Measurements from ENCODE around the gene MAP3K15.
"Not testable (repeated sequence)": the region's sequence is repeated elsewhere in the genome, so short reads cannot be mapped to it uniquely, and the experiment has no call there.

MAP3K15 gene

GRCh38 chrX:19541196-19541595 lies 25.9 kb upstream of the MAP3K15 start:
- Histone ChIP-seq H3K36me3 (ENCODE audit: control insufficient read depth, insufficient read depth, low read length) (peaks cover 34% of the 10 kb centered on the region), H3K4me3 (ENCODE audit: insufficient read depth, low read depth, low read length, poor library complexity, severe bottlenecking) (no peak overlapping the region), H3K27ac (ENCODE audit: insufficient read depth, low read length, poor library complexity, severe bottlenecking) (no peak overlapping the region), H3K27me3 (replicated peaks; ENCODE audit: control insufficient read depth, insufficient read depth, low read length, poor library complexity, severe bottlenecking) (no peaks in the 10 kb centered on the region), H3K9me3 (ENCODE audit: control insufficient read depth, low read length) (no peaks in the 10 kb centered on the region), H3K4me1 (ENCODE audit: control insufficient read depth, insufficient read depth, low read length, poor library complexity, severe bottlenecking) (no peaks in the 10 kb centered on the region)
- DNase-seq = no peak

- H3K27me3 ChIP-seq (replicated peaks; ENCODE audit: control insufficient read depth, insufficient read depth, low read length, poor library complexity, severe bottlenecking) = no peaks in the 10 kb centered on the region
- peaks cover 30% of the 10 kb centered on the region for H3K36me3 ChIP-seq (ENCODE audit: control insufficient read depth, insufficient read depth, low read length)
- no peak overlapping the region for H3K27ac ChIP-seq (ENCODE audit: insufficient read depth, low read length, poor library complexity, severe bottlenecking)
- no peaks in the 10 kb centered on the region for H3K9me3 ChIP-seq (ENCODE audit: control insufficient read depth, low read length)
- no peaks in the 10 kb centered on the region for H3K4me1 ChIP-seq (ENCODE audit: control insufficient read depth, insufficient read depth, low read length, poor library complexity, severe bottlenecking)
- H3K4me3 ChIP-seq (ENCODE audit: insufficient read depth, low read depth, low read length, poor library complexity, severe bottlenecking) = no peak overlapping the region
- DNase-seq = no peak
Observed at GRCh38 chrX:19540076-19540475, 24.8 kb upstream of the MAP3K15 start.

- Histone ChIP-seq H3K36me3 (ENCODE audit: control insufficient read depth, insufficient read depth, low read length) (peaks cover 30% of the 10 kb centered on the region), H3K27ac (ENCODE audit: insufficient read depth, low read length, poor library complexity, severe bottlenecking) (no peak overlapping the region), H3K27me3 (replicated peaks; ENCODE audit: control insufficient read depth, insufficient read depth, low read length, poor library complexity, severe bottlenecking) (no peaks in the 10 kb centered on the region), H3K4me3 (ENCODE audit: insufficient read depth, low read depth, low read length, poor library complexity, severe bottlenecking) (no peak overlapping the region), H3K9me3 (ENCODE audit: control insufficient read depth, low read length) (no peaks in the 10 kb centered on the region), H3K4me1 (ENCODE audit: control insufficient read depth, insufficient read depth, low read length, poor library complexity, severe bottlenecking) (no peaks in the 10 kb centered on the region)
- DNase-seq = no peak
Observed at GRCh38 chrX:19539665-19540064, 24.4 kb upstream of the MAP3K15 start.

- Histone ChIP-seq H3K36me3 (ENCODE audit: control insufficient read depth, insufficient read depth, low read length) (peaks cover 9% of the 10 kb centered on the region), H3K4me1 (ENCODE audit: control insufficient read depth, insufficient read depth, low read length, poor library complexity, severe bottlenecking) (no peaks in the 10 kb centered on the region), H3K27ac (ENCODE audit: insufficient read depth, low read length, poor library complexity, severe bottlenecking) (no peak overlapping the region), H3K27me3 (replicated peaks; ENCODE audit: control insufficient read depth, insufficient read depth, low read length, poor library complexity, severe bottlenecking) (no peaks in the 10 kb centered on the region), H3K9me3 (ENCODE audit: control insufficient read depth, low read length) (no peaks in the 10 kb centered on the region), H3K4me3 (ENCODE audit: insufficient read depth, low read depth, low read length, poor library complexity, severe bottlenecking) (no peak overlapping the region)
- no peak for DNase-seq
Observed at GRCh38 chrX:19535476-19535875, 20.2 kb upstream of the MAP3K15 start.

- no peaks in the 10 kb centered on the region for H3K4me1 ChIP-seq (ENCODE audit: control insufficient read depth, insufficient read depth, low read length, poor library complexity, severe bottlenecking)
- DNase-seq = no peak
- no peaks in the 10 kb centered on the region for H3K9me3 ChIP-seq (ENCODE audit: control insufficient read depth, low read length)
- no peaks in the 10 kb centered on the region for H3K36me3 ChIP-seq (ENCODE audit: control insufficient read depth, insufficient read depth, low read length)
- H3K27me3 ChIP-seq (replicated peaks; ENCODE audit: control insufficient read depth, insufficient read depth, low read length, poor library complexity, severe bottlenecking) = no peaks in the 10 kb centered on the region
- H3K4me3 ChIP-seq (ENCODE audit: insufficient read depth, low read depth, low read length, poor library complexity, severe bottlenecking) = no peak overlapping the region
- no peak overlapping the region for H3K27ac ChIP-seq (ENCODE audit: insufficient read depth, low read length, poor library complexity, severe bottlenecking)
Observed at GRCh38 chrX:19532709-19533108, 17.4 kb upstream of the MAP3K15 start.

- Histone ChIP-seq H3K4me3 (ENCODE audit: insufficient read depth, low read depth, low read length, poor library complexity, severe bottlenecking) (no peak overlapping the region), H3K36me3 (ENCODE audit: control insufficient read depth, insufficient read depth, low read length) (no peaks in the 10 kb centered on the region), H3K27ac (ENCODE audit: insufficient read depth, low read length, poor library complexity, severe bottlenecking) (no peak overlapping the region), H3K9me3 (ENCODE audit: control insufficient read depth, low read length) (no peaks in the 10 kb centered on the region), H3K4me1 (ENCODE audit: control insufficient read depth, insufficient read depth, low read length, poor library complexity, severe bottlenecking) (no peaks in the 10 kb centered on the region), H3K27me3 (replicated peaks; ENCODE audit: control insufficient read depth, insufficient read depth, low read length, poor library complexity, severe bottlenecking) (no peaks in the 10 kb centered on the region)
- no peak for DNase-seq
Observed at GRCh38 chrX:19517965-19518364, 2.7 kb upstream of the MAP3K15 start.

GRCh38 chrX:19515615-19516105 lies 352 bp upstream of the MAP3K15 start:
- no peak overlapping the region for H3K4me3 ChIP-seq (ENCODE audit: insufficient read depth, low read depth, low read length, poor library complexity, severe bottlenecking)
- no peak for DNase-seq
- H3K4me1 ChIP-seq (ENCODE audit: control insufficient read depth, insufficient read depth, low read length, poor library complexity, severe bottlenecking) = no peaks in the 10 kb centered on the region
- no peaks in the 10 kb centered on the region for H3K36me3 ChIP-seq (ENCODE audit: control insufficient read depth, insufficient read depth, low read length)
- H3K27ac ChIP-seq (ENCODE audit: insufficient read depth, low read length, poor library complexity, severe bottlenecking) = no peak overlapping the region
- no peaks in the 10 kb centered on the region for H3K27me3 ChIP-seq (replicated peaks; ENCODE audit: control insufficient read depth, insufficient read depth, low read length, poor library complexity, severe bottlenecking)
- no peaks in the 10 kb centered on the region for H3K9me3 ChIP-seq (ENCODE audit: control insufficient read depth, low read length)

- no peaks in the 10 kb centered on the region for H3K36me3 ChIP-seq (ENCODE audit: control insufficient read depth, insufficient read depth, low read length)
- no peaks in the 10 kb centered on the region for H3K27me3 ChIP-seq (replicated peaks; ENCODE audit: control insufficient read depth, insufficient read depth, low read length, poor library complexity, severe bottlenecking)
- H3K27ac ChIP-seq (ENCODE audit: insufficient read depth, low read length, poor library complexity, severe bottlenecking) = no peak overlapping the region
- H3K4me3 ChIP-seq (ENCODE audit: insufficient read depth, low read depth, low read length, poor library complexity, severe bottlenecking) = no peak overlapping the region
- DNase-seq = no peak
- H3K4me1 ChIP-seq (ENCODE audit: control insufficient read depth, insufficient read depth, low read length, poor library complexity, severe bottlenecking) = no peaks in the 10 kb centered on the region
- H3K9me3 ChIP-seq (ENCODE audit: control insufficient read depth, low read length) = no peaks in the 10 kb centered on the region
Observed at GRCh38 chrX:19513383-19513782, 1.9 kb downstream of the MAP3K15 start.

- H3K9me3 ChIP-seq (ENCODE audit: control insufficient read depth, low read length) = no peaks in the 10 kb centered on the region
- no peak overlapping the region for H3K27ac ChIP-seq (ENCODE audit: insufficient read depth, low read length, poor library complexity, severe bottlenecking)
- no peaks in the 10 kb centered on the region for H3K4me1 ChIP-seq (ENCODE audit: control insufficient read depth, insufficient read depth, low read length, poor library complexity, severe bottlenecking)
- no peak overlapping the region for H3K4me3 ChIP-seq (ENCODE audit: insufficient read depth, low read depth, low read length, poor library complexity, severe bottlenecking)
- no peak for DNase-seq
- H3K27me3 ChIP-seq (replicated peaks; ENCODE audit: control insufficient read depth, insufficient read depth, low read length, poor library complexity, severe bottlenecking) = no peaks in the 10 kb centered on the region
- no peaks in the 10 kb centered on the region for H3K36me3 ChIP-seq (ENCODE audit: control insufficient read depth, insufficient read depth, low read length)
Observed at GRCh38 chrX:19512961-19513360, 2.3 kb downstream of the MAP3K15 start.

- H3K4me3 ChIP-seq (ENCODE audit: insufficient read depth, low read depth, low read length, poor library complexity, severe bottlenecking) = no peak overlapping the region
- H3K4me1 ChIP-seq (ENCODE audit: control insufficient read depth, insufficient read depth, low read length, poor library complexity, severe bottlenecking) = no peaks in the 10 kb centered on the region
- H3K27ac ChIP-seq (ENCODE audit: insufficient read depth, low read length, poor library complexity, severe bottlenecking) = no peak overlapping the region
- no peak for DNase-seq
- no peaks in the 10 kb centered on the region for H3K9me3 ChIP-seq (ENCODE audit: control insufficient read depth, low read length)
- H3K36me3 ChIP-seq (ENCODE audit: control insufficient read depth, insufficient read depth, low read length) = no peaks in the 10 kb centered on the region
- H3K27me3 ChIP-seq (replicated peaks; ENCODE audit: control insufficient read depth, insufficient read depth, low read length, poor library complexity, severe bottlenecking) = no peaks in the 10 kb centered on the region
Observed at GRCh38 chrX:19512359-19512758, 2.9 kb downstream of the MAP3K15 start.

- not testable (repeated sequence) for H3K4me3 ChIP-seq (ENCODE audit: insufficient read depth, low read depth, low read length, poor library complexity, severe bottlenecking); H3K27me3 ChIP-seq (replicated peaks; ENCODE audit: control insufficient read depth, insufficient read depth, low read length, poor library complexity, severe bottlenecking); H3K36me3 ChIP-seq (ENCODE audit: control insufficient read depth, insufficient read depth, low read length); DNase-seq; H3K27ac ChIP-seq (ENCODE audit: insufficient read depth, low read length, poor library complexity, severe bottlenecking); H3K9me3 ChIP-seq (ENCODE audit: control insufficient read depth, low read length); H3K4me1 ChIP-seq (ENCODE audit: control insufficient read depth, insufficient read depth, low read length, poor library complexity, severe bottlenecking)
Observed at GRCh38 chrX:19511796-19512195, 3.5 kb downstream of the MAP3K15 start.

Data from effector memory CD4-positive, alpha-beta T cell (primary cell).